ENCODE measurements around the gene TRIM29. TPM values are rescaled to one million over a fixed set of nuclear protein-coding genes. Genes with fewer than 3 reads are reported as not detected.

Gene TRIM29
- total and polyA plus RNA-seq, 10 of the 15 experiments (the other 5 are each of a cell fraction or from before 2014, with no cell fraction given): 0.08 to 0.67 (median 0.26) TPM; not detected in 5

DNA sequence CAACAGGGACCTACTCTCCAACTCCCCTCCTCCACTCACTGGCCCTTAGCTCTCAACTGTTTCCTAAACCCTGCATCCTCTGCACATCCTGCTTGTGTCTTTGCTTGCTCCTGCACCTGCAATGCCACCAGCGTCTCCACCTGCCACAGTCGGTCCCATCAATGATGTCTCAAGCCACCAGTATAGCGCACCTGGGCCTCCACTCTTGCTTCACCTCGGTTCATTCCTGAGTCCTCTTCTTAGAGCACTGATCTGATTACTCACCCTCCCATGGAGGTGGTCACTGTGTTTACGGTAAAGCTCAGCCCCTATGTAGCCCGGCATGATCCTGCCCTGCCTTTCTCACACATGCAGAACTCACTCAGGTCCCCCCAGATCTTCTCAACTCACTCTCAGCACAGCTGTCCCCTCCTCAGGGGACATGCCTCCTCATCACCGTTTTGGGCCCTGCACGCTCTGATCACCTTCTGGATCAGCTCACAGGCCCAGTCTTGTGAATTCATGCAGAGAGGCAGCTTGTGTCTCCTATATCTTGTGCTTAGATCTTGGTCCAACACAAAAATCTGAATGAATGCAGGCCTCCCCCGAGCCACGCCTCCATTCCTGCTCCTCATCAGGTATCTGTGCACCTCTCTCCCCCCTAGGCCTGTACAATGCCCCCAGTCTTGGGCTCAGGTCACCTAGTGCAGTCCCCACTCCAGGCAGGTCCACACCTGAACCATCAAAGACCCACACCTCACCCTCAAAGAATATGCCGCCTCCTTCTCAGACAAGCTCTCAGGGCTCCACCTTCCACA, 31.4 kb downstream of the TRIM29 start:
- H2AFZ ChIP-seq (ENCODE audit: control insufficient read depth, low read depth, low read length): no peak overlapping the region
- H4K20me1 ChIP-seq (ENCODE audit: control insufficient read depth, insufficient read depth): no peaks in the 10 kb centered on the region; the same call in 1 of the 2 replicates
- ChIA-PET CTCF (interaction anchor here (0.7 to 3.2 kb wide), 8 partner anchors 208 to 626 kb away, joined by 3 to 21 read pairs (median 4); partner anchors contain the start of gene NECTIN1), RAD21 (ENCODE audit: unreplicated experiment) (interaction anchor here (0.6 to 1.7 kb wide), 3 partner anchors 377 to 621 kb away, joined by 3 to 8 read pairs (median 5); partner anchors contain the start of gene NECTIN1), POLR2A (no interaction called here), SMC1A (ENCODE audit: uncharacterized antibody, unreplicated experiment) (interaction anchor here (0.9 to 1.3 kb wide), 5 partner anchors 100 to 464 kb away, joined by 3 to 4 read pairs (median 3); no protein-coding TSS in a partner anchor)
- no peaks in the 10 kb centered on the region for H3K36me3 ChIP-seq (ENCODE audit: control insufficient read depth in 2 of 2, insufficient read depth in 2 of 2, low read length in 1 of 2)
- WGBS (ENCODE audit: insufficient coverage, insufficient replicate concordance, low lambda C conversion rate, missing lambda C conversion rate): 5% methylated on average over 11 of the region's 11 CpGs
- BruUV-seq (replicated peaks): no TSS peak
- no peaks in the 10 kb centered on the region for H3K79me2 ChIP-seq (ENCODE audit: control insufficient read depth, insufficient read depth, low read length)
- H3K9me3 ChIP-seq (replicated peaks; ENCODE audit: control insufficient read depth, insufficient read depth, low read length): no peaks in the 10 kb centered on the region; the same call in 2 of the 3 replicates
- in situ Hi-C loops (cut with MboI) (loop anchor here (5.0 kb wide), 1 partner anchor 434 kb away; no protein-coding TSS in a partner anchor), intact Hi-C loops (cut with micrococcal nuclease; ENCODE audit: unreplicated experiment) (loop anchor here (5.0 kb wide), 1 partner anchor 364 kb away; no protein-coding TSS in a partner anchor)
- no peak overlapping the region for H3K9ac ChIP-seq (ENCODE audit: control insufficient read depth, insufficient read depth, low read length)
- H3K4me1 ChIP-seq (ENCODE audit: control insufficient read depth, insufficient read depth, low read length): no peaks in the 10 kb centered on the region
- H3K27ac ChIP-seq (ENCODE audit: control insufficient read depth, insufficient read depth): no peak overlapping the region
- no peak overlapping the region for H3K4me3 ChIP-seq
- no peak overlapping the region for H3K4me2 ChIP-seq (ENCODE audit: control insufficient read depth, insufficient read depth)
- TF ChIP-seq, protein P1, sequence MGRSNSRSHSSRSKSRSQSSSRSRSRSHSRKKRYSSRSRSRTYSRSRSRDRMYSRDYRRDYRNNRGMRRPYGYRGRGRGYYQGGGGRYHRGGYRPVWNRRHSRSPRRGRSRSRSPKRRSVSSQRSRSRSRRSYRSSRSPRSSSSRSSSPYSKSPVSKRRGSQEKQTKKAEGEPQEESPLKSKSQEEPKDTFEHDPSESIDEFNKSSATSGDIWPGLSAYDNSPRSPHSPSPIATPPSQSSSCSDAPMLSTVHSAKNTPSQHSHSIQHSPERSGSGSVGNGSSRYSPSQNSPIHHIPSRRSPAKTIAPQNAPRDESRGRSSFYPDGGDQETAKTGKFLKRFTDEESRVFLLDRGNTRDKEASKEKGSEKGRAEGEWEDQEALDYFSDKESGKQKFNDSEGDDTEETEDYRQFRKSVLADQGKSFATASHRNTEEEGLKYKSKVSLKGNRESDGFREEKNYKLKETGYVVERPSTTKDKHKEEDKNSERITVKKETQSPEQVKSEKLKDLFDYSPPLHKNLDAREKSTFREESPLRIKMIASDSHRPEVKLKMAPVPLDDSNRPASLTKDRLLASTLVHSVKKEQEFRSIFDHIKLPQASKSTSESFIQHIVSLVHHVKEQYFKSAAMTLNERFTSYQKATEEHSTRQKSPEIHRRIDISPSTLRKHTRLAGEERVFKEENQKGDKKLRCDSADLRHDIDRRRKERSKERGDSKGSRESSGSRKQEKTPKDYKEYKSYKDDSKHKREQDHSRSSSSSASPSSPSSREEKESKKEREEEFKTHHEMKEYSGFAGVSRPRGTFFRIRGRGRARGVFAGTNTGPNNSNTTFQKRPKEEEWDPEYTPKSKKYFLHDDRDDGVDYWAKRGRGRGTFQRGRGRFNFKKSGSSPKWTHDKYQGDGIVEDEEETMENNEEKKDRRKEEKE (IDR thresholded peaks at IDR 0.05): no peak
- TF ChIP-seq FOXK2 (IDR thresholded peaks at IDR 0.05) (no peak), SMC3 (IDR thresholded peaks at IDR 0.05; ENCODE audit: borderline replicate concordance, low read length) (no peak), NR2C1 (IDR thresholded peaks at IDR 0.05) (no peak), TBL1XR1 (IDR thresholded peaks at IDR 0.05; ENCODE audit: low read depth, low read length) (no peak), MXI1 (IDR thresholded peaks at IDR 0.05; ENCODE audit: low read depth, low read length) (no peak), NR2C2 (IDR thresholded peaks at IDR 0.05; ENCODE audit: borderline replicate concordance, control insufficient read depth, insufficient read length, low read depth) (no peak), BHLHE40 (IDR thresholded peaks at IDR 0.05; ENCODE audit: borderline replicate concordance in 1 of 2, low read depth in 2 of 2, low read length in 1 of 2) (no peak)
- DNase-seq (ENCODE audit: low read depth, low spot score) (no peak), ATAC-seq (no peak), FAIRE-seq (no peak)
- peaks cover 7 to 15% of the 10 kb centered on the region in 2 experiments; a peak in 3 of 4 replicates for H3K27me3 ChIP-seq (replicated peaks in 1 of 2; ENCODE audit: control insufficient read depth in 2 of 2, insufficient read depth in 2 of 2, low read length in 1 of 2)
